ELR (cell line): ENCODE data around the gene EFNA4.
A peak's percentile ranks its signal among the peaks of the same experiment; 100 is the strongest.

Experiments
- DNase-seq: peaks from one replicate; pipeline ENCODE4 v3.0.0-alpha.2; 2015; ENCODE audit warnings: low read depth

EFNA4 gene

DNA sequence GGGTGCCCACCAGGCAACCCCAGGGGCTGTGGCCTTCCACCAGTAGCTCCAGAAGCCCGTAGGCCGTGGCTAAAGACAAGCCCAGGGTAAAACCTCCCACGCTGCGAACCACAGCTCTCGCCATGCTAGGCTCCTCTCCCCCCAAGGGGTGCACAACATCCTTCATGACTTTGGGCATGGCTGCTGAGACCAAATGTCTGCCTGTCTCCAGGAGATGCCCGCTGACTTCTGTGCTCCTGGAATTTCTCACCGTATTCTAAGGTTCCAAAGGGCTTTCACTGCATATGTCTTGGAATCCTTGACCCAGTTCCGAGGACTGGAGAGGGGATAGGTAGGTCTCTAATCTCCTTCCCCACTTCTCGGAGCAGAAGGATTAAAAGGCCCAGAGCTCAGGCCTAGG is 30.0 kb upstream of the EFNA4 start, which contains the start of the genes DCST1 and DCST2:
DCST1 (plus strand) TSS at position 301 of the 400 bp plus-strand sequence. CDS start 213 bp downstream, outside the sequence.
DCST2 (minus strand) TSS at position 258 of the 400 bp plus-strand sequence; CDS start at position 178, 80 bp downstream.
- DNase-seq: no peak

DNA sequence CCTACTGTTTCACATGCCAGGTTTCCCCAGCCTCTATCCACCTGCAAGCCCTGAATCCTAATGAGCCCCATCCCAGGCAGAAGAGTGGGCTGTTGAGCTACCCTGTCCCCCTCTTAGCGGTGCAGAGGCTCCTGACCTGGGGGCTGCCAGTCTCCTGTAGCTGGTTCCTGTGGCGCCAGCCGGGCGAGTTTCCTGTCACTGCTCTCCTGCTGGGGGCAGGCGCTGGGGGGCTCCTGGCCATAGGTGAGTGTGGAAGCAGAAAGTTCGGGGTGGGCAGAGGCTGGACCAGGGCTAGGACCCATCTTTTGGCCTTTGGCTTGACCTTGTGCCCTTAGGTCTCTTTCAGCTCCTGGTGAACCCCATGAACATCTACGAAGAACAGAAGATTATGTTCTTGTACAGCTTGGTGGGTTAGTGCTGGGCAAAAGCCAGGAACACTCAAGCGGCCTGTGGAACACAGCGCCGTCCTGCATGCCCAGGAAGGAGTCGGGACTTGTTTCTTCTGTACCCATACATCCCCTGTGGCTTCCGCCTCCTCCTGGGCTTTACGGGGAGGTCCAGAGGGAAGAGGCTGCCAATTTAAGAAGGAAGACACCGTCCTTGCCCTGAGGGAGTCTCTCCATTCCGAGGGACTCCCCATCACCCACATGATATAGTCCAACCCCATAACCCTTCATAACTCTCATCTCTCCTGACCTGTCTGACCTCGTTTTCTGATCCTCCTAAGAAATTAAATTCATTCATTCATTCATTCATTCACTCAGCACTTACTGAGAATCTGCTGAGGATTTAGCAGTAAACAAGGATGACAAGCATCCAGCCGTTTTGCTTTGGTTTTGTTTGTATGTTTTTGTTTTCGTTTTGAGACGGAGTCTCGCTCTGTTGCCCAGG is 29.0 kb upstream of the EFNA4 start:
- DNase-seq: no peak

DNA sequence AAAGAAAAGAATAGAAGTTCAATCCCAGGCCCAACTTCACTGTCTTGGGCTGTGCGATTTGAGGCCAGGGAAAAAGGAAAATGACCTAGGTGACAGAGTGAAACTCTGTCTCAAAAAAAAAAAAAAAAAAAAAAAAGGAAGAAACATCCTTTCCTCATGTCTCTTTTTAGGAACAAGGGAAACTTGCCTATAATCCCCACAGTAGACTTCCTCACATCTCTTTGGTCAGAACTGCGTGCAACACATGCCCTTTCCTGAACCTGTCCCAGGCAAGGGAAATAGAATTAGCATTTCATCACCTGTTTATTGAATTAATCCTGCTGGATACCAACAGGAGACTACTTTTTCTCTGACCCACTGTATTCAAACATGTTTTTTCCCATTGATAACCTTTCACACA is 27.6 kb upstream of the EFNA4 start:
- DNase-seq: no peak

DNA sequence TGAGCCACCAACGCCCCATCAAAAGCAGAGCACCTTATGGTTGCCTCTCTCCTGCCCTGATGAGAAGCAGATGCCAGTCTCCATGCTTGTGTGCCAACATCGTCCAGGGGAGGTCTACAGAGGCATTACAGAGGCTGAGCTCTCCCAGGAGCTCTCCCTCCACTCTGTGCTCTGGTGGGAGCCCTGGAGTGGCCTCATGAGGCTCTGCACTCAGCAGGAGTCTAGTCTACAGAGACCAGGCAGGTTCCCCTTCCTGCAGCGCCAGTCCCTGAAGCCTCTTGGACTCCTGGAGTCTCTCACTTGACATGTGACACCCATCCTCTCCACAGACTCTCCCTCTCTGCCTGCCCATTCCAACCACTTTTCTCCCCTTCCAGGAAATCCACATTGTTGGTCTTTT is 26.5 kb upstream of the EFNA4 start:
- no peak for DNase-seq

DNA sequence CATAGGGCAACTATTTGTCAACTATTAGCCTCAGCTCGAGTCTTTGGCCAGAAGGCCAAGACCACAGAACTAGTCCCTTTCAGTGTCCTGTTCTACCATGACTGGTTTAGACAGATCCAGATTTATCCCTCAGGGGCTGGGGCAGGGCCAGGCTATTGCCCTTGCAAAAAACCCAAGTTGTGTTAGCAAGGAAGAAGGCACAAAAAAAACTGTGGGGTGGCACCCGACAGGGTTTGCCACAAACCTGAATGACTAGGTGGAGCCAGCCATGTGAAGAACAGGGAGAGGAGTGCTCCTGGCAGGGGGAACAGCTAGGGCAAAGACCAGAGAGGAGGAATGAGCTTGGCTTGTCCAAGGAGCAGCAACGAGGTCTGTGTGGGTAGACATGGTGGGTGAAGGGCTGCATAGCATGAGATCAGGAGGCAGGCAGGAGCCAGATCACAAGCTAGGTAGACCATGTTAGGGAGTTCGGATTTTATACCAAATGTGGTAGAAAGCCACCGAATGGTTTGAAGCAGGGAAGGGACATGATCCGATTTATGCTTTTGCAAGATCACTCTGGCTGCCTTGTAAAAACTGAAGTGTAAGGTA is 25.6 kb upstream of the EFNA4 start:
- no peak for DNase-seq

DNA sequence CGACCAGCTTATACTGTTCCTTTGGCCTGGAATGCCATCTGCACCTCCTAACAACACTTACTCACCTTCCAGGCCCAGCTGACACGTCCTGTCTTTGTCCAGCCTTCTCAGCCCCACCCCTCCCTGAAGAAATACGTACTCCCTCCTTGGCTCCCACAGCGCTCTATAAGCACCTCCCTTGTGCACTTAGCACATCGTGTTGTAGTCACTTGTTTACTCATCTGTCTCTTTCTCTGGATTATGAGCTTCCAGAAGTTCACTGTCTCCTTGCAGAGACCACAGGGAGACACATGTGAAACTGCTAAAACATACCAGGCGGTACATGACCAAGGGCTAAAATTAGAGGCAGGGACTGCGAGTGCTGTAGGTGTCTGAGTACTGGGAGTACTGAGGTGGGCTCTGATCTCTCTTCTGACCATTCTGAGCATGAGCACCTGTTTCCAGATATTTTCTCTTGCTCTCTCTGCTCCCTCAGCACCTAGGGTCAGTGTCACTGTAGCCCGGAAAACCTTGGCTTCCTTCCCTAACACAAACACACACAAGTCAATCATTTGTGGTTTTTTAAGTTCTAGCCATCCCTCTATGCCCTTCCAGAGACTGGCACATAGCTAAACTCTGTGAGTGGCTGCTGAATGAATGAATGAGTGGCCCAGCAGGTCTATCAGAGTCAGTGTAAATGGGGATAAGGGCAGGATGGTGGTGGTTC is 24.8 kb upstream of the EFNA4 start:
- DNase-seq: peak; percentile 68

DNA sequence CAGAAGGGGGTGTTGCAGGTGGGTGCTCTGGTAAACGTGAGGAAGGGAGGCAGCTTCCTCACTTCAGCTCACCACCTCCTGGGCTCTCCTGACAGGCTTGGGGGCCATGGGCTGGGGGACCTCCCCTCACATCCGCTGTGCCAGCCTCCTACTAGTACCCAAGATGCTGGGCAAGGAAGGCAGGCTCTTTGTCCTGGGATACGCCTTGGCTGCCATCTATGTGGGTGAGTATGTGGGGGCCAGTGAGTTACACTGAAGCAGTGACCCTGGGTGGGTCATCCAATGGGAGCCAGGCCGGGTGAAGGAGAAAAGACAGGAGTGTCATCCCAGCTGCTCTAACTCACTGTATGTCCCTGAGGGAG is 24.3 kb upstream of the EFNA4 start:
- DNase-seq: no peak

DNA sequence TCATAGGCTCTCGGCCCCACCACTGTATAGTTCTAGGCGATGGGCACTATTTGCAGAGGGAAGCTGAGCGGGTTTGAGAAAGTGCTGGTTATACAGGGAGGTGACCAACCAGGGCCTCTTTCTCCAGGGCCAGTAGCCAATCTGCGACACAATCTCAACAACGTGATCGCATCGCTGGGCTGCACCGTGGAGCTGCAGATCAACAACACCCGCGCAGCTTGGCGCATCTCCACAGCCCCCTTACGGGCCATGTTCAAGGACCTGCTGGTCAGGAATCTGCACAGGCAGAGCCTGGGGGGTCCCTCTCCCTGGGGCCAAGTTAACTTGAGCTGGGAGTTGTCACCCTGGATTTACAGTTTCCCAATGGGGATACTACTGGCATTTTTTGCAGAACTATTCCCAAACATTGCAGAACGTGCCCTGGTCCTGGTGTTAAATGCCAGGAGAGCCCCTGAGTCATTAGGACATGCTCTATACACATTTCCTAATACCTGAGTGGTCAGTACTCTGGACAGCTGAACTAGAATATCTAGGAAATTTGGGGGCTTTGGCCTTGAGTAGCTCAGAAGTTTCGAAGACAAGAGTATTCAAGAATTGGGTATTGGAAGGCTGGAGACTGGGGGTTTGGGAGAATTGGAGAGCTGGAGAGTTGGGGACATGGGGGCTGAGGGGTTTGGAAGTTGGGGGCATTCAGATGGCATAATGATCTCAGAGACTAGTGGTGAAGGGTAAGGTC is 23.0 kb upstream of the EFNA4 start:
- DNase-seq: no peak

DNA sequence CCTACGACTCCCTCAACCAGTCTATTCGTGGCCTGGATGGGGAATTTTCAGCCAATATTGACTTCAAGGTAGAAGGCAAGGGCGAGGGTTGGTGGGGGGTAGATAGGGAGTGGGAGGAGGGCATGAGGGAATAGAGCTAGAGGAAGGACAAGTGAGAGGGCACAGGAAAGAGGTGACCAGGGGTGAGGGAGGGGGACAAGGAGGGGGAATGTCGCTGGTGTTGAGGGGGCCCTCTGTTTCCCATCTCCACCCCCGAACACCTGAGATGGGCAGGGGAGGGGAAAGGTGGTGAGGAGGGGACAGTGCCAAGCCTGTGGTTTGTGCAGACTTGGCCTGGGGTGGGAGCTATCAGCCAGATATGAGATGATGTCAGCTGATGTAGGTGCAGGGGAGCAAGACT is 20.8 kb upstream of the EFNA4 start:
- DNase-seq: no peak

DNA sequence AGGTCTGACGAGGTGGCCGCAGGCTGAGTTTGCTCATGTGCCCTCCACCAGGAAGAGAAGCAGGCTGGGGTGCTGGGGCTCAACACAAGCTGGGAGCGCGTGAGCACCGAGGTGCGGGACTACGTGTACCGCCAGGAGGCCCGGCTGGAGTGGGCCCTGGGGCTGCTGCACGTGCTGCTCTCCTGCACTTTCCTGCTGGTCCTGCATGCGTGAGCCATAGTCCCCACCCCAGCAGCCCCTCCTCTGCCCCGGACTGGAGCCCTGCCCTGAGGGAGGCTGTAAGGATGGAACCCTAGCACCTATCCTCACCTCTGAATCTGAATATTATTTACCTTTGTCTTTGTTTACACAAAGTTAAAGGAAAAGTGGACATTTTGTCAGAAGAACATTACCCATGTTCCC is 20.2 kb upstream of the EFNA4 start:
- no peak for DNase-seq

DNA sequence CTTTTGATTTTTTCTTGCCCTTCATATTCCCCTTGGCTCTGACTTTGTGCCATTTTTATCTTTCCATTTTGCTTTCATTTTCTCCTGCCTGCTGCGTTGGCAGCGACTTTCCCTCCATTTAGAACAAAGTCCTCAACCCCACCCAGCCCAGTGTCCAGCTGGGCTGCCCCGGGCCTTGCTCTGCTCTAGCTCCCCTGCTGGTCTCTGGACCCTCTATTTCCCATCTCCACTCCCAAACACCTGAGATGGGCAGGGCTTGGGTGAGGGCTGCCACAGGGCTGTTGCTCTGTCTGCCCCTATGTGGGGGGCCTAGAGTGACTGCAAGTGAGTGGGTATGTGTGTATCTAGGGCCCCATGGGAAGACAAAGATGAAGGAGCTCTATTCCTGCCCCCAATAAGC is 19.7 kb upstream of the EFNA4 start:
- no peak for DNase-seq

DNA sequence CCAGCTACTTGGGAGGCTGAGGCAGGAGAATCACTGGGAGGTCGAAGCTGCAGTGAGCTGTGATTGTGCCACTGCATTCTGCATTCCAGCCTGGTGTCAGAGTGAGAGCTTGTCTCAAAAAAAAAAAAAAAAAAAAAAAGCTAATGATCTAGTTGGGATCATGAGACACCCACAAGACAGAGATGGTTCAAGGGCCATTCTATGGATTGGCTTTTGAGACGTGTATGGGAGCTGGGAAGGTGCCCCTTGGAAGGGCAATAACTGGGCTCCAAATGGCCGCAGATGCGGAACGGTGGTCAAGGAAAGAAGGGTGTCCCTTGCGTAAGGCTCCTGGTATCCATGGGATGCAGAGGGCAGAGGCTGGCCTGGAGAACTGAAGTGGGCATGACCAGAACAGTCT is 19.2 kb upstream of the EFNA4 start:
- DNase-seq: no peak

DNA sequence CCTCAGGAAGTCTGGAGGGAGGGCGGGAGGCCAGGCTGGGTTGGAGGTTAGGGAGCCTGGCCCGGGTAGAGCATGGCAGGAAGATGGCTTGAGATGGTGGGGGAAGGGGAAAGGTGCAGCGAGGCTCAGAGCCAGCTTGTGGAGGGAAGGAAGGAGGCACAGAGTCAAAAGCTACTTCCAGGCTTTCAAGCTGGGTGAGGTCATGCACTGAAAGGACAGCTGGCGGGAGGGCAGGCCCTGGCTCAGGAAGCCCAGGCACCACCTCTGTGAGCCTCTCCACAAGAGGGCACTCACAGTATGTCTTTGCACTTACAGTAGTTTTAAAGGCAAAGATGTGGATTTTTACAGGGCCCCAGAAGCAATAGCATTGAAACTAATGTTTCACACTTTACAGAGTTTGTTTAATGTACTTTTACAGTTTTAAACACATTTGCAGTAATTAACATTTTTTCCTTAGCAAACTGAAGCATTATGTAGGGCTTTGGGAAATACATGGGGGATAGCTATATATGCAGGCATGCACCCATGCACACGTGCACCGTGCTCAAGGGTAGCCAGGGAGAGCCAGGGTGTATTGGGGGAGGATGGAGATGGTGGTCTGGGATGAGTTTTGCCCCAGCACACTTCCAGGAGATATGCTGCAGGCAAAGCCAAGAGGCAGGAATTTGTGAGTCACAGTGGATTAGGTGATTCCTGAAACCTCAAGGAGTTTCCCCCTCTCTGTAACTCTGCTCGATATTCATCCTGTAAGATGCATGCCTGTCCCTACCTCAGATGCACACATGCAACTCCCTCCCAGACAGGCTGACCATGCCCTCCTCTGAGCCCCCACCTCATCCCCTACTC is 18.5 kb upstream of the EFNA4 start:
- peak; percentile 88 for DNase-seq

DNA sequence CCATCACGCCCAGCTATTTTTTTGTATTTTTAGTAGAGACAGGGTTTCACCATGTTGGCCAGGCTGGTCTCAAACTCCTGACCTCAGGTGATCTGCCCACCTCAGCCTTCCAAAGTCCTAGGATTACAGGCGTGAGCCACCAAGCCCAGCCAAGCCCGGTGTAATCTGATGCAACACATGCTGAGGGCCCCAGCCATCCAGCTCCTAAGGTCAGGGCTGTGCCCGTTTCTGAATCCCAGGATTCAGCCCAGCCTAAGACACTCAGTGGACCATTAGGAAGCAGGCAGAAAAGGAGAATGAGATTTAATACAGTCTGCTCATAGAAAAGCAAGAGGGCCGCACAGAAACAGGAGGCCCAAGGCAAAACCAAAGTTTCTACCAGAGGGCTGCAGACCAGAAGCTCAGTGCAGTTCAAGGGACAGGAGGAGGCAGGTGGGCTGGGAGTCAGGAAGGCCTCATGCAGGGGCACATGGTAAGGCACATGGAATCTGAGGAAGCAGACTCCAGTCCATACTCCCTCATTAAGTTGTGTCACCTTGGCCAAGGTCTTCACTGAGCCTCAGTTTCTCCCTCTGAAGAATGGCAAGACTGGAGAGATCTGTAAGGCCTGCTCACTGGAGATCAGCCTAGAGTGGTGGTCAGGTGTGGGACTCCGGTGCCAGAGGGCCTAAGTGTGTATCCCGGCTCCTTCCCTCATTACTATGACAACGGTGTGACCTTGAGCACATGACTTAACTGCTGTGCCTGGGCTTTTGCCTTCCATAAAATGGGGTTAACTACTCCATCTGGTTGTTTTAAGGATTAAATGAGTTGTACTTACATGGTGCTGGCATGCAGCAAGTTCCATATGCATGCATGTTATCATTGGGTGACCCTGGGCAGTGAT is 14.8 kb upstream of the EFNA4 start:
- no peak for DNase-seq

DNA sequence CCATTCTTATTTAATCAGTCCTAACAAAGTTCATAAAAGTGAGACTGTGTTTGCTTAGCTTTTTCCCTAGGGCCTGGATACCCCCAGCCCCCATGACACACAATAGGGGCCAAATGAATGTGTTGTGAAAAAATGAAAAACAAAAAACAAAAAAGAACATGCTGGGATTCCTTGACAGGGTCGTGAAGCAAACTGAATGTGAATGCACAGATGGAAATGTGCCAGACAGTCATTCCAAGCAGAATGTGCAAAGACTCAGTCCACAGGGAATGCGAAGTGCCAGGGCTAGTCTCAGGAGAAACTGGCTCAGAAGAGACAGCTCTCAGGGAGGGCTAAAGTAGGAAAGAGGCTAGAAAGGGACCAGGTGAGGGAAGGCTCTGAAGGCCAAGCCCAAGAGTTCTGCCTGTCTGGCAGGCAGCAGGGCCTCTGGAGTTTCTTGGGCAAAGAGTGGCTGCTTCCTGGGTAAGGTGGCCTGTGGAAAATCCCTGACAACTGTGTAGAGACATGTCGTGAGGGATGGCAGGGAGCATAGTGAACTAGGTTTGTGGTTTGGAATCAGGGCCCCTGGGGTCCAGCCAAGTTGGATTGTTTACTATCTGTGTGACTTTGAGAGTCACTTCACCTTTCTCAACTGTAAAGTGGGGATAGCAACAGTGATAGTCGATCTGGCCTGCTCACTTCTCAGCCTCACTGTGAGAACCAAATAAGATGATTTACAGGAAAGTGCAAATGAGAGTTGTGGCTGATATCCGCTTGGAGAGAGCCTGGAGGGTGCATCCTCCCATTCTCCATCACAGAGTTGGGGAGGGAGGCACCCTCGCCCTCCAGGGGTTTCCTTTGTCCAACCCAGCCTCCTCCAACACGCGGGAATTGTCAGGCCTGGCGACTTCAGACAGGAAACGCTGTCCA is 13.6 kb upstream of the EFNA4 start:
- DNase-seq: peak; percentile 69

DNA sequence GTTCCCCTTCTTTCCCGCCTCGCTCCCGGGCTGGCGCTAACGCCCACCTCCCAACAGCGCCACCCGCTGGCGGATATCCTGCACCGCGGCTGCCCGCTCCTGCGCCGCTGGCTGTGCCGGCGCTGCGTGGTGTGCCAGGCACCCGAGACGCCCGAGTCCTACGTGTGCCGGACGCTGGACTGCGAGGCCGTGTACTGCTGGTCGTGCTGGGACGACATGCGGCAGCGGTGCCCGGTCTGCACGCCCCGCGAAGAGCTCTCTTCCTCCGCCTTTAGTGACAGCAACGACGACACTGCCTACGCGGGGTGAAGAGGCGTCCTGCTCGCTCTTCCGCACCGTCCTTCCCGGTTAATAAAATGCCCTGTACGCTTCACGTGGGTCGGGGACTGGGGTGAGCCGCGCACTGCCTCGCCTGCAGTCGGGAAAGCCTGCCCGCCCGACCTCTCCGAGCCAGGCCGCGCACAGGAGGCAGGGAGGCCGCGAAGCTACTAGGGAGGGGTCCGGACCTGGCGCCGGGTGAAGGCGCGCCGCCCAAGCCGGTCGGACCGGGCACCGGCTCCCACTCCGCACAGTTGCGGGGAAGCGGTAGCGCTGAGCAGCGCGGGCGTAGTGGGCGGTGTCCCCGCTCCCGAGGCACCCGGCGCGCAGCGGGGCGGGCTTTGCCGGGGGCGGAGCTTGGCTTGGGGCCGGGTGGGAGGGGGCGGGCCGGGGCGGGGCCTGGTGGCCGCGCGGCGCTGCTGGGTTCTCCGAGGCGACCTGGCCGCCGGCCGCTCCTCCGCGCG is 12.8 kb upstream of the EFNA4 start, which contains the start of gene ADAM15:
ADAM15 (plus strand) TSS at position 757 of the 782 bp plus-strand sequence. CDS start 71 bp downstream, outside the sequence.
- DNase-seq: peak; percentile 86

DNA sequence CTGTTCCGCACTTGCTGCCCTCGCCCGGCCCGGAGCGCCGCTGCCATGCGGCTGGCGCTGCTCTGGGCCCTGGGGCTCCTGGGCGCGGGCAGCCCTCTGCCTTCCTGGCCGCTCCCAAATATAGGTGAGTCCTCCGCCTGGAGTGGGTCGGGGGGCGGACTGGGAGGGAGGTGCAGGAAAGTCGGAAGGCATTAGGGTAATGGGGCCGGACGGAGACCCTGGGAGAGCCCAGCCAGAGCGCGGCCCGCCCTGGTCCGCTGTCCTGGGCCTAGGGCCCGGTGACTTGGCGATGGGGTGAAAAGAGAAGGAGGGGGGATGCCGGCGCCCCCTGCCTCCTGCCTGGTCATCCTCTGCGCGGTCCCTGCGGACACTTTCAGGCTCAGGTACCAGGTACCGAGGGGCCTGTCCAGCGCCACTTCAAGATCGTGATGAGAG is 12.2 kb upstream of the EFNA4 start:
- DNase-seq: no peak

DNA sequence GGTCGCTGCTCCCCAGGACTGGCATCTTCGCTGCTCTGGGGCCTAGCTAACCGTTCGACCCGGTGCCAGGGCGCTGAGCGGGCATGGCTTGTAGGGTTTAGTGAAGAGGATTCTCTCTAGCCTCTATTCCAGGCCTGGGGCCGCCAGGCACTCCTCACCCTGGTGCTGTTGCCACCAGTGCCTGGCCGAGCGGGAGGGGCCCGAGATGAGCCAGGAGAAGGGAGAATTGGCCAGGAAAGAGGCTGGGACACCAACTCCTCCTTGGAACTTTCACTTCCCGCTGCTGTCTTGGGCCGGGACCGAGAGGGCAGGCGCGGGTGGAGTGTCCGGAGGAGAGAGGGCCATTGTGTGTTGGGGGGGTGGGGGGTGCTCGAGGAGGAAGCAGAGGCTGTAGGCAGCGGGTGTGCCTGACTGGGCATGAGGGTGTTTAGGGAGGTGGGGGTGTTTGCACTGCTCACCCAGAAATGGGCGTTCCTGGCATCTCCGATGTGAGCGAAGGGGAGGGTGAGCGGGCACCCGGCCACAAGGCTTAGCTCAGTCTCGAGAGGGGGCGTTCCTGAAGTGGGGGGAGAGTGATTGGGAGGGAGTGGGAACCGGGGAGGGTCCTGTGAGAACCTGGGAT is 11.7 kb upstream of the EFNA4 start:
- DNase-seq: peak; percentile 55
